Sigmoid colon (tissue), 7 donors: ENCODE results near the gene NLGN1. TPM values are rescaled to one million over a fixed set of nuclear protein-coding genes. Genes with fewer than 3 reads are reported as not detected.
"Not testable (repeated sequence)": the region's sequence is repeated elsewhere in the genome, so short reads cannot be mapped to it uniquely, and the experiment has no call there.

ENCODE experiments used
- DNase-seq: peaks from one replicate; pipeline ENCODE4 v3.0.0-alpha.2; 2019
- H3K27ac ChIP-seq, 4 donors: fragments of 200-600 bp; sonication (generic); one replicate each; pipeline ENCODE4 v1.5.1; 2016 to 2019; ENCODE audit warnings: mild to moderate bottlenecking in 1 of 4
- H3K27me3 ChIP-seq, 3 donors: fragments of 200-600 bp; sonication (generic); one replicate each; pipeline ENCODE4 v1.5.1; 2019; ENCODE audit warnings: mild to moderate bottlenecking in 1 of 3
- H3K36me3 ChIP-seq, 4 donors: fragments of 200-600 bp; sonication (generic); one replicate each; pipeline ENCODE4 v1.5.1; 2016 to 2019
- H3K4me1 ChIP-seq, 4 donors: fragments of 200-600 bp; sonication (generic); one replicate each; pipeline ENCODE4 v1.5.1; 2017 to 2019
- H3K4me3 ChIP-seq, 4 donors: fragments of 200-600 bp; sonication (generic); one replicate each; pipeline ENCODE4 v1.5.1; 2017 to 2019; ENCODE audit warnings: mild to moderate bottlenecking in 2 of 4, moderate library complexity in 1 of 4
- H3K9me3 ChIP-seq, 4 donors: fragments of 200-600 bp in 3 of 4; sonication (generic) in 3 of 4; one replicate each; pipeline versions ENCODE4 v1.5.1 to v1.6.1; 2013 to 2019
- CTCF ChIP-seq, 4 experiments: fragments of 450-650 bp in 3 of 4; fragments of 200-600 bp in 1 of 4; IDR thresholded peaks; one replicate each; pipeline ENCODE4 v1.5.1; 2016 to 2019; ENCODE audit warnings: antibody characterized with exemption in 4 of 4, mild to moderate bottlenecking in 3 of 4, moderate library complexity in 2 of 4
- EP300 ChIP-seq, 4 donors: sonication (generic); formaldehyde crosslinking; IDR thresholded peaks; one replicate each; pipeline ENCODE4 v1.6.1; 2017; ENCODE audit warnings: antibody characterized with exemption in 4 of 4
- POLR2A ChIP-seq, 2 donors: fragments of 450-650 bp; IDR thresholded peaks; one replicate each; pipeline ENCODE4 v1.6.1; 2016; ENCODE audit warnings: antibody characterized with exemption in 2 of 2, mild to moderate bottlenecking in 2 of 2, moderate library complexity in 2 of 2
- POLR2AphosphoS5 ChIP-seq, 4 donors: sonication (generic); formaldehyde crosslinking; IDR thresholded peaks; one replicate each; pipeline ENCODE4 v1.6.1; 2017; ENCODE audit warnings: antibody characterized with exemption in 4 of 4
- WGBS, 2 donors: extraction: QIAGEN DNeasy Blood & Tissue Kit; methylation state at CpG; one replicate each; pipeline ENCODE4 v1.1.7; 2013; 5-methylcytosine and 5-hydroxymethylcytosine counted together
- intact Hi-C: fragments of 100-400 bp; cut with DNase I; formaldehyde crosslinking; loops from one replicate; pipeline ENCODE4 v1.15.1; 2023
- polyA plus RNA-seq, 3 donors: library from polyadenylated mRNA; stranded (reverse); fragments of 200-250 nt; gene quantifications; one replicate each; pipeline ENCODE4 v1.2.3, GENCODE V29; 2013
- total RNA-seq, 4 donors: library from RNA; depleted of rRNA; stranded (reverse); fragments of >200 nt; gene quantifications; one replicate each; pipeline ENCODE4 v1.1.0, GENCODE V29; 2016
- donor health status: healthy with polysubstance abuse.
- donor health status: Bipolar disorder and iron deficiency.
- donor health status: healthy.

The NLGN1 gene
- total and polyA plus RNA-seq, 7 donors: under 0.01 to 33.5 (median 28.3) TPM; not detected in 1

GRCh38 chr3:173439004-173439403 lies 41.5 kb downstream of the NLGN1 start:
- intact Hi-C loops: no loop called here

DNA sequence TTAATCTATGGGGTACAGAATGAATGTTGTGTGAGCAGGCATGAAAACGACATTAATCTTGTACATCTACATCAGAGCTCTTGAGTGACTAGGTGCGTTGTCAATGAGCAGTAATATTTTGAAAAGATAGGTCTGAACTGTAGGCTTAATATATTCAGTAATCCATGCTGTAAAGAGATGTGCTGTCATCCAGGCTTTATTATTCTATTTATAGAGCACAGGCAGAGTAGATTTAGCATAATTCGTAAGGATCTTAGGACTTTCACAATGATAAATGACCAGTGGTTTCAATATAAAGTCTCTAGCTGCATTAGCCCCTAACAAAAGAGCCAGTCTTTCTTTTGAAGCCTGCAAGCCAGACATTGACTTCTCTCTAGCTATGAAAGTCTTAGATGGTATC lies 43.0 kb downstream of the NLGN1 start:
- no peak for TF ChIP-seq CTCF (IDR thresholded peaks at IDR 0.05)
- no peak for TF ChIP-seq EP300 (IDR thresholded peaks at IDR 0.05)
- H3K9me3 ChIP-seq: no peaks in the 10 kb centered on the region
- no peak overlapping the region for H3K27ac ChIP-seq
- intact Hi-C loops: no loop called here
- no peak for DNase-seq
- 79 to 85% methylated on average over 3 of the region's 3 CpGs for WGBS, 2 donors
- no peaks in the 10 kb centered on the region for H3K4me1 ChIP-seq
- no peak overlapping the region for H3K4me3 ChIP-seq
- no peaks in the 10 kb centered on the region for H3K27me3 ChIP-seq
- H3K36me3 ChIP-seq: no peaks in the 10 kb centered on the region

More at GRCh38 chr3:173439004-173439403, 41.5 kb downstream of the NLGN1 start:
- H3K27me3 ChIP-seq: no peaks in the 10 kb centered on the region
- DNase-seq: no peak
- no peaks in the 10 kb centered on the region for H3K4me1 ChIP-seq
- no peaks in the 10 kb centered on the region for H3K36me3 ChIP-seq
- TF ChIP-seq CTCF (IDR thresholded peaks at IDR 0.05) (no peak), EP300 (IDR thresholded peaks at IDR 0.05) (no peak), POLR2AphosphoS5 (IDR thresholded peaks at IDR 0.05) (no peak), POLR2A (IDR thresholded peaks at IDR 0.05) (no peak)
- 60 to 93% methylated on average over 1 of the region's 1 CpG for WGBS, 2 donors
- no peak overlapping the region for H3K27ac ChIP-seq
- H3K4me3 ChIP-seq: no peak overlapping the region
- no peaks in the 10 kb centered on the region for H3K9me3 ChIP-seq

- H3K27ac ChIP-seq, H3K4me3 ChIP-seq, H3K4me1 ChIP-seq, H3K9me3 ChIP-seq, H3K27me3 ChIP-seq, H3K36me3 ChIP-seq, intact Hi-C loops, DNase-seq: not testable (repeated sequence)
- 77 to 90% methylated on average over 10 of the region's 10 CpGs for WGBS, 2 donors
Measured at GRCh38 chr3:173451561-173451960, 54.0 kb downstream of the NLGN1 start.

DNA sequence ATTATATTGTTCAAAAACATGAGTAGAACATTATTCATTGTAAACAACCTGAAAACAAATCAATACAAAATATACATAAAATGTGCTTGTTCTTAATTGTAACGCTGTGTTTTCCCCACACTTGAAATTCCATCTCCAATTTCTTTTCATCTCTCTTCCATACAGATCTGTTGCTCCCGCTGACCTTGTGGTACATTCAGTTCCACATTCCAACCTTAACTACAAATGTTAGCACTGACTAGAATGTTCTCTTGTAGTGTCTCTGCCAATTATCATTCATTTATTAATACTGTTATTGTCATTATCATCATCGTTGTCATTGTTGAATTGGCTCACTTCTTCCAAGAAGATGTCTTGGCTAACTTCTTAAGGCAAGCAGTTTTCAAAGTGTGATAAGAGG lies 65.7 kb downstream of the NLGN1 start:
- no peak for DNase-seq
- H3K4me1 ChIP-seq: no peaks in the 10 kb centered on the region
- H3K36me3 ChIP-seq: no peaks in the 10 kb centered on the region
- intact Hi-C loops: no loop called here
- no peak for TF ChIP-seq POLR2A (IDR thresholded peaks at IDR 0.05)
- no peak for TF ChIP-seq CTCF (IDR thresholded peaks at IDR 0.05)
- no peak for TF ChIP-seq POLR2AphosphoS5 (IDR thresholded peaks at IDR 0.05)
- no peak for TF ChIP-seq EP300 (IDR thresholded peaks at IDR 0.05)
- 93 to 94% methylated on average over 3 of the region's 3 CpGs for WGBS, 2 donors
- H3K4me3 ChIP-seq: no peak overlapping the region
- H3K27ac ChIP-seq: no peak overlapping the region
- no peaks in the 10 kb centered on the region for H3K27me3 ChIP-seq
- no peaks in the 10 kb centered on the region for H3K9me3 ChIP-seq

DNA sequence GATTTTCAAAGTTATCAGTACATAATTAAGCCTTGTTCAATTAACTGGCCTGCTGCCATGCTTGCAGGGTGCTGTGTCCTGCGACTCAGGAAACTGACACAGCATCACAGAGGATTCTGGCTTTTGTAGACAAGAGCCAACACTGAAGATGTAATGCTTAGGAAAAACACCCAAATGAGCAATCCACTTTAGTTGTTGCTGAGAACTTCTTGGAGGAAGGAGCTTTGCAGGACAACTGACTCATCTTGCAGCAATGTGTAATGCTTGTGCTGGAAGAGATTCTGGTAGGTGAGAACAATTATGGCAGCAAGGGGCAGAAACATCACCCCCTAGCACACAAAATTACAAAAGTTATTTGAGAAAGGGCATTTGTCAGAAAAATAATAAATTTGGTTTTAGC lies 67.6 kb downstream of the NLGN1 start:
- Histone ChIP-seq H3K4me3 (no peak overlapping the region), H3K9me3 (no peaks in the 10 kb centered on the region), H3K27ac (no peak overlapping the region), H3K4me1 (no peaks in the 10 kb centered on the region), H3K36me3 (no peaks in the 10 kb centered on the region), H3K27me3 (no peaks in the 10 kb centered on the region)
- no peak for TF ChIP-seq CTCF (IDR thresholded peaks at IDR 0.05)
- TF ChIP-seq POLR2A (IDR thresholded peaks at IDR 0.05): no peak
- no peak for TF ChIP-seq POLR2AphosphoS5 (IDR thresholded peaks at IDR 0.05)
- TF ChIP-seq EP300 (IDR thresholded peaks at IDR 0.05): no peak
- intact Hi-C loops: no loop called here
- 86 to 88% methylated on average over 1 of the region's 1 CpG for WGBS, 2 donors
- no peak for DNase-seq
